Left lung (tissue), 10 donors: ENCODE measurements around the gene RAB38. TPM values are rescaled to one million over a fixed set of nuclear protein-coding genes. Genes with fewer than 3 reads are reported as not detected.

Experiments
- ATAC-seq: fragments of 200-7000 bp; cut with Tn5 transposase; one replicate; pipeline ENCODE4 v1.9.1; 2020; ENCODE audit warnings: moderate library complexity
- DNase-seq, 4 donors: peaks; one replicate each; pipeline ENCODE4 v3.0.0-alpha.2; 2013 to 2020
- H3K27ac ChIP-seq, 2 donors: fragments of 200-600 bp; sonication (generic) in 1 of 2; one replicate each; pipeline versions ENCODE4 v1.5.0 to v1.8.0; 2020 to 2021
- H3K27me3 ChIP-seq, 2 donors: fragments of 200-600 bp; sonication (generic) in 1 of 2; one replicate each; pipeline versions ENCODE4 v1.5.0 to v1.8.0; 2020 to 2021
- H3K36me3 ChIP-seq, 2 donors: fragments of 200-600 bp; sonication (generic) in 1 of 2; one replicate each; pipeline versions ENCODE4 v1.5.0 to v1.8.0; 2020 to 2021
- H3K4me1 ChIP-seq, 2 donors: fragments of 200-600 bp; one replicate each; pipeline ENCODE4 v1.8.0; 2021
- H3K4me3 ChIP-seq, 2 donors: fragments of 200-600 bp; sonication (generic) in 1 of 2; one replicate each; pipeline versions ENCODE4 v1.5.0 to v1.8.0; 2020 to 2021; ENCODE audit warnings: mild to moderate bottlenecking in 1 of 2
- H3K9me3 ChIP-seq, 2 donors: fragments of 200-600 bp; sonication (generic) in 1 of 2; one replicate each; pipeline versions ENCODE4 v1.5.0 to v1.8.0; 2020 to 2021
- CTCF ChIP-seq, 2 donors: fragments of 200-600 bp; sonication (generic) in 1 of 2; IDR thresholded peaks; one replicate each; pipeline versions ENCODE4 v1.5.0 to v1.8.0; 2021; ENCODE audit warnings: antibody characterized with exemption in 2 of 2
- intact Hi-C, 2 donors: fragments of 100-400 bp; cut with DNase I; formaldehyde crosslinking; loops; one replicate each; pipeline versions ENCODE4 v1.11.2 to v1.14.2; 2022
- polyA plus RNA-seq, 6 donors: library from polyadenylated mRNA; unstranded; fragments of 120-200 nt; gene quantifications; one replicate each; pipeline ENCODE4 v1.2.1, GENCODE V29; 2013; ENCODE audit not compliant: insufficient read length in 6 of 6
- total RNA-seq, 2 donors: library from RNA; stranded (reverse); fragmentation: NEBNext Ultra II Directional; extraction: Animal tissue kit (Norgen Biotek cat#: 25700); gene quantifications; one replicate each; pipeline ENCODE4 v1.2.1, GENCODE V29; 2021
- donor health status: DM: no; HTN: yes; CAD: no.
- donor health status: DM: no; HTN: no; CAD: no.

The RAB38 gene
- total and polyA plus RNA-seq, 8 donors: 12.3 to 23.8 (median 20.3) TPM

GRCh38 chr11:88195908-88196307 lies 20.7 kb upstream of the RAB38 start:
- no peak overlapping the region for H3K4me3 ChIP-seq
- no peaks in the 10 kb centered on the region for H3K4me1 ChIP-seq
- intact Hi-C loops: no loop called here
- H3K27me3 ChIP-seq: no peaks in the 10 kb centered on the region
- DNase-seq (no peak), ATAC-seq (no peak)
- no peaks in the 10 kb centered on the region for H3K36me3 ChIP-seq
- H3K27ac ChIP-seq: no peak overlapping the region
- H3K9me3 ChIP-seq: peaks cover 0 to 22% of the 10 kb centered on the region in 2 donors
- no peak for TF ChIP-seq CTCF (IDR thresholded peaks at IDR 0.05)

GRCh38 chr11:88194990-88195389 lies 19.7 kb upstream of the RAB38 start:
- H3K4me3 ChIP-seq: no peak overlapping the region
- DNase-seq (no peak), ATAC-seq (no peak)
- intact Hi-C loops: no loop called here
- peaks cover 0 to 22% of the 10 kb centered on the region in 2 donors for H3K9me3 ChIP-seq
- no peaks in the 10 kb centered on the region for H3K4me1 ChIP-seq
- H3K27ac ChIP-seq: no peak overlapping the region
- H3K36me3 ChIP-seq: no peaks in the 10 kb centered on the region
- H3K27me3 ChIP-seq: no peaks in the 10 kb centered on the region
- TF ChIP-seq CTCF (IDR thresholded peaks at IDR 0.05): no peak

GRCh38 chr11:88193278-88193677 lies 18.0 kb upstream of the RAB38 start:
- peaks cover 0 to 22% of the 10 kb centered on the region in 2 donors for H3K9me3 ChIP-seq
- H3K36me3 ChIP-seq: no peaks in the 10 kb centered on the region
- ATAC-seq (no peak), DNase-seq (no peak)
- H3K27me3 ChIP-seq: no peaks in the 10 kb centered on the region
- no peak overlapping the region for H3K27ac ChIP-seq
- no peak for TF ChIP-seq CTCF (IDR thresholded peaks at IDR 0.05)
- H3K4me1 ChIP-seq: no peaks in the 10 kb centered on the region
- H3K4me3 ChIP-seq: no peak overlapping the region
- intact Hi-C loops: no loop called here

- no peak for TF ChIP-seq CTCF (IDR thresholded peaks at IDR 0.05)
Observed at GRCh38 chr11:88188932-88189253, 13.7 kb upstream of the RAB38 start.

GRCh38 chr11:88188251-88188931 lies 13.1 kb upstream of the RAB38 start:
- no peak overlapping the region for H3K27ac ChIP-seq
- no peaks in the 10 kb centered on the region for H3K4me1 ChIP-seq
- no peaks in the 10 kb centered on the region for H3K36me3 ChIP-seq
- H3K9me3 ChIP-seq: no peaks in the 10 kb centered on the region
- no peak for TF ChIP-seq CTCF (IDR thresholded peaks at IDR 0.05)
- intact Hi-C loops: no loop called here
- no peaks in the 10 kb centered on the region for H3K27me3 ChIP-seq
- no peak overlapping the region for H3K4me3 ChIP-seq
- no peak for DNase-seq
- ATAC-seq: no peak

More at GRCh38 chr11:88188932-88189253, 13.7 kb upstream of the RAB38 start:
- DNase-seq: no peak
- H3K27ac ChIP-seq: no peak overlapping the region
- no peaks in the 10 kb centered on the region for H3K36me3 ChIP-seq
- no peaks in the 10 kb centered on the region for H3K9me3 ChIP-seq
- no peak for ATAC-seq
- no peak overlapping the region for H3K4me3 ChIP-seq
- intact Hi-C loops: no loop called here
- no peaks in the 10 kb centered on the region for H3K4me1 ChIP-seq
- H3K27me3 ChIP-seq: no peaks in the 10 kb centered on the region
